ENCODE measurements around the gene VEZT. TPM values are rescaled to one million over a fixed set of nuclear protein-coding genes. Genes with fewer than 3 reads are reported as not detected.

VEZT gene
- total RNA-seq, 4 donors from 2014 or later = 27.7 to 82.0 (median 45.3) TPM

DNA sequence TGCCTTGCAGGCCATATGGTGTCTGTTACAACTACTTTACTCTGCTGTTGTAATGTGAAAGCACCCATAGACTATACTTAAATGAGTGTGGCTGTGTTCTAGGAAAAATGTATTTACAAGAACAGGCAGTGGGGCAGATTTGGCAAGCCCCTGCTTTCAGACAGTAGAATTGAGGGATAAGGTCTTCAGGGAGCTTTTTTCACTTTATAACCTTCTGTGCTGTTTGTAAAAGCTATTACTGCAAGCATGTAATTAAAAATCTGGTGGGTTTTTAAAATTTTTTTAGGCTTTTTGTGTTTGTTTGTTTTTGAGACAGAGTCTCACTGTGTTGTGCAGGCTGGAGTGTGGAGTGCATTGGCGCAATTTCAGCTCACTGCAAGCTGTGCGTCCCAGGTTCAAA lies 73.9 kb downstream of the VEZT start:
- intact Hi-C loops (cut with DNase I) = no loop called here
- TF ChIP-seq POLR2A (IDR thresholded peaks at IDR 0.05) = no peak
- TF ChIP-seq, protein P1, sequence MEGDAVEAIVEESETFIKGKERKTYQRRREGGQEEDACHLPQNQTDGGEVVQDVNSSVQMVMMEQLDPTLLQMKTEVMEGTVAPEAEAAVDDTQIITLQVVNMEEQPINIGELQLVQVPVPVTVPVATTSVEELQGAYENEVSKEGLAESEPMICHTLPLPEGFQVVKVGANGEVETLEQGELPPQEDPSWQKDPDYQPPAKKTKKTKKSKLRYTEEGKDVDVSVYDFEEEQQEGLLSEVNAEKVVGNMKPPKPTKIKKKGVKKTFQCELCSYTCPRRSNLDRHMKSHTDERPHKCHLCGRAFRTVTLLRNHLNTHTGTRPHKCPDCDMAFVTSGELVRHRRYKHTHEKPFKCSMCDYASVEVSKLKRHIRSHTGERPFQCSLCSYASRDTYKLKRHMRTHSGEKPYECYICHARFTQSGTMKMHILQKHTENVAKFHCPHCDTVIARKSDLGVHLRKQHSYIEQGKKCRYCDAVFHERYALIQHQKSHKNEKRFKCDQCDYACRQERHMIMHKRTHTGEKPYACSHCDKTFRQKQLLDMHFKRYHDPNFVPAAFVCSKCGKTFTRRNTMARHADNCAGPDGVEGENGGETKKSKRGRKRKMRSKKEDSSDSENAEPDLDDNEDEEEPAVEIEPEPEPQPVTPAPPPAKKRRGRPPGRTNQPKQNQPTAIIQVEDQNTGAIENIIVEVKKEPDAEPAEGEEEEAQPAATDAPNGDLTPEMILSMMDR (IDR thresholded peaks at IDR 0.05) = no peak
- 93 to 100% methylated on average over 2 of the region's 2 CpGs for WGBS, 2 donors
- DNase-seq = no peak
- Histone ChIP-seq H3K27ac (no peak overlapping the region), H3K36me3 (peaks cover 0 to 94% (median 4%) of the 10 kb centered on the region in 3 donors), H3K9me3 (no peaks in the 10 kb centered on the region), H3K4me1 (peaks cover 0 to 4% (median 0%) of the 10 kb centered on the region in 3 donors), H3K4me3 (no peak overlapping the region), H3K27me3 (no peaks in the 10 kb centered on the region)

DNA sequence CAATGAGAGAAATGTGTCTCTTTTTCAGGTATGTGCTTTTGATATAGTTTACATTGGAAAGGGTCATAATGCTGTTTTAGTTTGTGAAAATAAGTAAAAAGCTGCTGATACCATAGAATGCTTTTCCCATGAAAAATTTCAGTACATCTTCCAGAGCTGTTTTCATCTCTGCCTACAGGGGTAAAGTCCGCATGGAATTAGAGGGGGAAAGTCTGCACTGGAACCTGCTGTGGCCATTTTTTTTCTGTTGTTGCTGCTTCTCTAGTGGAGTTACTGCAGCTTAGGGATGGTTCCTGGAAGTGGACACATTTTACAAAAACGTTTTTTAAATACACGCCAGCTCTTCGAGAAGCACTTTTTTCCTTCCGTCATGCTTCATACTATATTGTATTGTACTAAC lies 81.3 kb downstream of the VEZT start:
- no peak overlapping the region for H3K4me3 ChIP-seq

DNA sequence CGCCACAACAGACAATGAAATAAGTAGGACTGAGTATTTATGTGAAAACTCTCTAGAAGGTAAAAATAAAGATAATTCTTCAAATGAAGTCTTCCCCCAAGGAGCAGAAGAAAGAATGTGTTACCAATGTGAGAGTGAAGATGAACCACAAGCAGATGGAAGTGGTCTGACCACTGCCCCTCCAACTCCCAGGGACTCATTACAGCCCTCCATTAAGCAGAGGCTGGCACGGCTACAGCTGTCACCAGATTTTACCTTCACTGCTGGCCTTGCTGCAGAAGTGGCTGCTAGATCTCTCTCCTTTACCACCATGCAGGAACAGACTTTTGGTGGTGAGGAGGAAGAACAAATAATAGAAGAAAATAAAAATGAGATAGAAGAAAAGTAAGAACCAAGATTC lies 82.7 kb downstream of the VEZT start:
- intact Hi-C loops (cut with DNase I) = no loop called here
- H3K36me3 ChIP-seq = peaks cover 6 to 72% (median 13%) of the 10 kb centered on the region in 3 donors
- no peaks in the 10 kb centered on the region for H3K9me3 ChIP-seq
- H3K27me3 ChIP-seq = no peaks in the 10 kb centered on the region
- H3K4me3 ChIP-seq = no peak overlapping the region
- no peak for TF ChIP-seq POLR2A (IDR thresholded peaks at IDR 0.05)
- TF ChIP-seq, protein P1 (IDR thresholded peaks at IDR 0.05) = no peak
- no peak for DNase-seq
- H3K27ac ChIP-seq = no peak overlapping the region
- WGBS, 2 donors = 73 to 95% methylated on average over 2 of the region's 2 CpGs
- no peaks in the 10 kb centered on the region for H3K4me1 ChIP-seq

More for the DNA sequence above, 81.3 kb downstream of the VEZT start:
- WGBS, 2 donors = 79 to 89% methylated on average over 5 of the region's 5 CpGs
- TF ChIP-seq, protein P1 (IDR thresholded peaks at IDR 0.05) = no peak
- no peak for TF ChIP-seq POLR2A (IDR thresholded peaks at IDR 0.05)
- H3K36me3 ChIP-seq = peaks cover 11 to 82% (median 13%) of the 10 kb centered on the region in 3 donors
- intact Hi-C loops (cut with DNase I) = no loop called here
- no peaks in the 10 kb centered on the region for H3K4me1 ChIP-seq
- no peak for DNase-seq
- no peaks in the 10 kb centered on the region for H3K9me3 ChIP-seq
- H3K27me3 ChIP-seq = no peaks in the 10 kb centered on the region
- H3K27ac ChIP-seq = no peak overlapping the region

DNA sequence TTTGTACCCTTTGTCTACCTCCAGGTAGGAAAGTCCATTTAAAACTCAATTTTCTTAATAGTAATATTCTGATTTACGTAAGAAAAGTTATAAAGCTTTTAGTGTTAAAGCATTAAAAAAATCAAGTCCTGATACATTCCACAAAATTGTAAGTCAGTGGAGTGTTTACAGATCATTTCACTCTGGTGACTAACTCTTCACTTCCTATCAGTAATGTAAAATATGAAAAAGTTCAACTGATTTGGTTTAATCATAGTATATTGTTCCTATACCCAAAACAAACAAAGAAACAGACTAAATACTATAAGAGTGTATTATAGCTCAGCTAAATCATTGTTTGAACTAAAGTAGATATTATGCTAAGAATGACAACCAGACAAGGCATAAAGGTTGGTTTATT lies 85.9 kb downstream of the VEZT start:
- peaks cover 0 to 55% (median 0%) of the 10 kb centered on the region in 3 donors for H3K36me3 ChIP-seq
- H3K9me3 ChIP-seq = no peaks in the 10 kb centered on the region
- intact Hi-C loops (cut with DNase I) = no loop called here
- DNase-seq = no peak
- H3K27ac ChIP-seq = no peak overlapping the region
- H3K4me3 ChIP-seq = no peak overlapping the region
- H3K27me3 ChIP-seq = no peaks in the 10 kb centered on the region
- 88 to 100% methylated on average over 1 of the region's 1 CpG for WGBS, 2 donors
- H3K4me1 ChIP-seq = no peaks in the 10 kb centered on the region
- no peak for TF ChIP-seq POLR2A (IDR thresholded peaks at IDR 0.05)
- TF ChIP-seq, protein P1 (IDR thresholded peaks at IDR 0.05) = no peak

DNA sequence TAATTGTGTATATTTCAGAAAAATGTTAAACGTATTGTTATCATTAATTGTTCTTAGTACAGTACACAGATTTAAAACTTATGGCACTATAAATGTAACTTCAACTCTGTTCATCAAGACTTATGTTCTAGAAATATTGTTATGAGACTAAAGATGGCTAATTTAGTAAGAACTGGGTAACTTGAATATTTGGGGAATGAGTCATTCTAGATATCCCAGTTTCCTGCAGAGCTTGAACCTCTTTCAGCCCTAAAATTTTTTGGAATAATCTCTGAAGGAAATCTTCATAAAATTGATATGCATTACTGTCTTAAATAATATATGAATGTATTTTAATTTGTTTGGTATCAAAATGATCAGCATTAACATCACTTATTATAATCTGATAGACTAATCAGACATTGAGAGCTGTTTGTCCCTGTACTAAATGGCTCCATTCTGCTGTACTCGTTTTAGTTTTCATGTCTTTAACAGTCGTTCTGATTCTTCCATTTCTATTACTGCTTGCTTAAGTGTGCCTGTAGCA lies 87.1 kb downstream of the VEZT start:
- Histone ChIP-seq H3K36me3 (peaks cover 0 to 52% (median 0%) of the 10 kb centered on the region in 3 donors), H3K27me3 (no peaks in the 10 kb centered on the region), H3K27ac (no peak overlapping the region), H3K4me3 (no peak overlapping the region), H3K9me3 (no peaks in the 10 kb centered on the region), H3K4me1 (no peaks in the 10 kb centered on the region)
- no peak for DNase-seq
- 76 to 84% methylated on average over 3 of the region's 3 CpGs for WGBS, 2 donors
- intact Hi-C loops (cut with DNase I) = no loop called here
- no peak for TF ChIP-seq POLR2A (IDR thresholded peaks at IDR 0.05)
- TF ChIP-seq, protein P1 (IDR thresholded peaks at IDR 0.05) = no peak
